ENCODE measurements around the gene ID1. TPM values are rescaled to one million over a fixed set of nuclear protein-coding genes. Genes with fewer than 3 reads are reported as not detected.
A peak's percentile ranks its signal among the peaks of the same experiment; 100 is the strongest.

The ID1 gene
- polyA plus RNA-seq, 2 of the 4 experiments (the other 2 are of a cell fraction) = 237 to 432 TPM

GRCh38 chr20:31595380-31595653, 9.8 kb upstream of the ID1 start:
- CTCF ChIA-PET = interaction anchor here (1.0 to 25.0 kb wide), 6 partner anchors 9 to 41 kb away, joined by 5 to 966 read pairs (median 50); partner anchors contain the start of gene ID1
- ATAC-seq = no peak
- no peak for DNase-seq (ENCODE audit: low read depth in 1 of 2, low spot score in 1 of 2)
- Histone ChIP-seq H3K9me3 (no peaks in the 10 kb centered on the region), H3K27ac (peak overlapping the region; percentile 98), H3K4me2 (peak overlapping the region; percentile 95), H3K4me3 (peak overlapping the region; percentile 62), H3K4me1 (peaks cover 50% of the 10 kb centered on the region)
- no peak for FAIRE-seq
- 11% methylated on average over 3 of the region's 3 CpGs for WGBS (ENCODE audit: missing lambda C conversion rate)
- POLR2A ChIA-PET = interaction anchor here (0.5 to 3.9 kb wide), 9 partner anchors 9 to 128 kb away, joined by 4 to 101 read pairs (median 7); partner anchors contain the start of genes BCL2L1 and ID1
- TF ChIP-seq MYC (IDR thresholded peaks at IDR 0.05; ENCODE audit: borderline replicate concordance, low read length) (no peak), MAFK (IDR thresholded peaks at IDR 0.05; ENCODE audit: partially characterized antibody) (no peak), RAD21 (conservative IDR thresholded peaks at IDR 0.05 in 1 of 2, IDR thresholded peaks at IDR 0.05 in 1 of 2) (no peak), ELK1 (IDR thresholded peaks at IDR 0.05; ENCODE audit: low read depth, low read length) (no peak), MAX (IDR thresholded peaks at IDR 0.05) (no peak), HES2 (IDR thresholded peaks at IDR 0.05) (no peak), PHF8 (IDR thresholded peaks at IDR 0.05; ENCODE audit: borderline replicate concordance, low read depth) (no peak), EP300 (IDR thresholded peaks at IDR 0.05) (no peak), ESRRA (IDR thresholded peaks at IDR 0.05; ENCODE audit: borderline replicate concordance, low read length) (no peak), TP53 (CRISPR knock-in tag; IDR thresholded peaks at IDR 0.05) (no peak), RCOR1 (IDR thresholded peaks at IDR 0.05; ENCODE audit: low read depth, low read length) (no peak), NR3C1 (IDR thresholded peaks at IDR 0.05) (no peak), PBX3 (IDR thresholded peaks at IDR 0.05) (no peak), NFE2L2 (conservative IDR thresholded peaks at IDR 0.05; ENCODE audit: low read length) (no peak), CHD4 (IDR thresholded peaks at IDR 0.05; ENCODE audit: borderline replicate concordance) (peak; percentile 94; the same call in 1 of the 2 replicates), ATOH8 (CRISPR knock-in tag; IDR thresholded peaks at IDR 0.05; ENCODE audit: low read depth) (no peak), HOXB13 (CRISPR knock-in tag; IDR thresholded peaks at IDR 0.05; ENCODE audit: low read depth) (no peak), USF2 (IDR thresholded peaks at IDR 0.05) (no peak), HEYL (CRISPR knock-in tag; IDR thresholded peaks at IDR 0.05) (peak; percentile 37; the same call in 1 of the 2 replicates), CHD2 (IDR thresholded peaks at IDR 0.05; ENCODE audit: low read length, partially characterized antibody) (no peak), JUN (IDR thresholded peaks at IDR 0.05) (0 out of 5 replicates have a peak, but pooled peaks of 1 of the 2 experiments have one; percentile 10), FOXS1 (CRISPR knock-in tag; IDR thresholded peaks at IDR 0.05) (no peak), CBX8 (IDR thresholded peaks at IDR 0.05) (no peak), NPAS2 (CRISPR knock-in tag; IDR thresholded peaks at IDR 0.05; ENCODE audit: borderline replicate concordance) (no peak), POLR2A (IDR thresholded peaks at IDR 0.05; ENCODE audit: low read length) (no peak), GATA3 (IDR thresholded peaks at IDR 0.05; ENCODE audit: borderline replicate concordance) (no peak), CBX2 (IDR thresholded peaks at IDR 0.05; ENCODE audit: borderline replicate concordance, low read depth) (no peak), SREBF2 (IDR thresholded peaks at IDR 0.05) (no peak), JUNB (IDR thresholded peaks at IDR 0.05) (no peak), FOSL2 (IDR thresholded peaks at IDR 0.05) (no peak), FOSL2 (CRISPR knock-in tag; IDR thresholded peaks at IDR 0.05) (no peak), RNF2 (IDR thresholded peaks at IDR 0.05; ENCODE audit: borderline replicate concordance, low read depth) (no peak), ZC3H11A (IDR thresholded peaks at IDR 0.05) (no peak), E2F6 (IDR thresholded peaks at IDR 0.05; ENCODE audit: borderline replicate concordance, low read depth) (no peak), HOXA7 (CRISPR knock-in tag; IDR thresholded peaks at IDR 0.05) (no peak), FOSB (CRISPR knock-in tag; IDR thresholded peaks at IDR 0.05) (no peak), BCL3 (IDR thresholded peaks at IDR 0.05) (no peak; the same call in 2 of the 3 replicates), RFX5 (IDR thresholded peaks at IDR 0.05) (no peak), TFCP2L1 (CRISPR knock-in tag; IDR thresholded peaks at IDR 0.05) (peak; percentile 43; the same call in 1 of the 2 replicates), KDM1A (IDR thresholded peaks at IDR 0.05; ENCODE audit: low read depth) (peak; percentile 97; the same call in 1 of the 2 replicates)

Measured in A549 (cell line).